Tibial nerve (tissue), 4 donors: ENCODE measurements around the gene LTBP1. TPM values are rescaled to one million over a fixed set of nuclear protein-coding genes. Genes with fewer than 3 reads are reported as not detected.
"Not testable (repeated sequence)": the region's sequence is repeated elsewhere in the genome, so short reads cannot be mapped to it uniquely, and the experiment has no call there.

ENCODE experiments used
- DNase-seq, 2 donors: peaks; one replicate each; pipeline ENCODE4 v3.0.0-alpha.2; 2019; ENCODE audit warnings: low spot score in 2 of 2
- H3K27ac ChIP-seq, 4 donors: fragments of 200-600 bp; sonication (generic) in 3 of 4; one replicate each; pipeline ENCODE4 v1.5.1; 2017 to 2019; ENCODE audit warnings: mild to moderate bottlenecking in 1 of 4
- H3K27me3 ChIP-seq, 2 donors: fragments of 200-600 bp; sonication (generic) in 1 of 2; one replicate each; pipeline versions ENCODE4 v1.5.1 to v1.6.0; 2017 to 2019
- H3K36me3 ChIP-seq, 3 donors: fragments of 200-600 bp; sonication (generic); one replicate each; pipeline ENCODE4 v1.5.1; 2018 to 2019
- H3K4me1 ChIP-seq, 4 donors: fragments of 200-600 bp; sonication (generic) in 3 of 4; one replicate each; pipeline ENCODE4 v1.5.1; 2017 to 2019
- H3K4me3 ChIP-seq, 4 donors: fragments of 200-600 bp; sonication (generic) in 3 of 4; one replicate each; pipeline ENCODE4 v1.5.1; 2017 to 2019; ENCODE audit warnings: mild to moderate bottlenecking in 1 of 4, moderate library complexity in 1 of 4
- H3K9me3 ChIP-seq, 4 donors: fragments of 200-600 bp; sonication (generic) in 3 of 4; one replicate each; pipeline ENCODE4 v1.5.1; 2017 to 2019
- EP300 ChIP-seq, 2 donors: sonication (generic); formaldehyde crosslinking; IDR thresholded peaks; one replicate each; pipeline ENCODE4 v1.6.1; 2017; ENCODE audit warnings: antibody characterized with exemption in 2 of 2, mild to moderate bottlenecking in 1 of 2
- POLR2A ChIP-seq, 2 donors: fragments of 450-650 bp; IDR thresholded peaks; one replicate each; pipeline ENCODE4 v1.6.1; 2017; ENCODE audit warnings: antibody characterized with exemption in 2 of 2, mild to moderate bottlenecking in 2 of 2, moderate library complexity in 2 of 2
- WGBS, 2 donors: methylation state at CpG; one replicate each; pipeline ENCODE4 v1.1.5; 2018; 5-methylcytosine and 5-hydroxymethylcytosine counted together
- total RNA-seq, 4 donors: library from RNA; depleted of rRNA; stranded (reverse); fragments of >200 nt; gene quantifications; one replicate each; pipeline ENCODE4 v1.1.0, GENCODE V29; 2016
- TF ChIP-seq, protein P1 (sequence below), 5 experiments: fragments of 200-600 bp in 3 of 5; fragments of 450-650 bp in 2 of 5; sonication (generic) in 3 of 5; IDR thresholded peaks; one replicate each; pipeline ENCODE4 v1.5.1; 2016 to 2019; ENCODE audit warnings: antibody characterized with exemption in 5 of 5, mild to moderate bottlenecking in 3 of 5, moderate library complexity in 2 of 5

The LTBP1 gene
- total RNA-seq, 4 donors from 2014 or later, result 29.4 to 89.8 (median 50.6) TPM

DNA sequence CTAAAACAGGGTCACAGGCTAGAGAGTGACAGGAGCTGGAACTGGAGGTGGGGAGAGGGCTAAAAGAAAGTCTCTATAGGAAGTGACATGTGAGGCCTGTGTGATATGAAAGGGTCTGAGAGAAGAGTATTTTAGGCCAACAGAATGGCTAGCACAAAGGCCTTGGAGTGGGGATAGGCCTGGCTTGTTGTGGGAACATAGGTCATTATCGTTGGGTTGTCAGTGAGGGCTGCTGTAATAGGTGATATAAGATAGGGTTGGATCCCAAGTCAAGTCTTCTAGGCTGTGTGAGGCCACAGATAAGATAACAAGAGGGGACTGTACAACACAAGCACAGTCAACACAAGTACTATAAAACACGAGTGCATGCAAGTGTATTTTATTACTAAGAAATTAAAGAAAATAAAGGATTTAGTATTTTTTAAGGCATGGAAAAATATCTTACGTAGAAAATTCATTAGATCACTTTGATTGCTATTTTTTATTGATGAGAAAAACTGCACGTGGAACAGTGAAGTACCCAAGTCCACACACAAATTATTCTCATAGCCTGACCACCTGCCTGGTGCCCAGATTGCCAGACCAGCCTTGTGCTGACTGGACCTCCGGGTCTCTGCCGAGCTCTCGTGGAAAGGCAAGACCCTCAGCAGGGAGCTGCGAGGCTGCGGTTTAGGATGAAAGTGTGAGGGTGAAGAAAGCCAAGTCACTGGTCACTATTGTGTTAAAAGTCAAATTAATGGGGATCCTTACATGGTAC is 14.1 kb downstream of the LTBP1 start:
- TF ChIP-seq POLR2A (IDR thresholded peaks at IDR 0.05) (no peak), EP300 (IDR thresholded peaks at IDR 0.05) (no peak)
- TF ChIP-seq, protein P1, sequence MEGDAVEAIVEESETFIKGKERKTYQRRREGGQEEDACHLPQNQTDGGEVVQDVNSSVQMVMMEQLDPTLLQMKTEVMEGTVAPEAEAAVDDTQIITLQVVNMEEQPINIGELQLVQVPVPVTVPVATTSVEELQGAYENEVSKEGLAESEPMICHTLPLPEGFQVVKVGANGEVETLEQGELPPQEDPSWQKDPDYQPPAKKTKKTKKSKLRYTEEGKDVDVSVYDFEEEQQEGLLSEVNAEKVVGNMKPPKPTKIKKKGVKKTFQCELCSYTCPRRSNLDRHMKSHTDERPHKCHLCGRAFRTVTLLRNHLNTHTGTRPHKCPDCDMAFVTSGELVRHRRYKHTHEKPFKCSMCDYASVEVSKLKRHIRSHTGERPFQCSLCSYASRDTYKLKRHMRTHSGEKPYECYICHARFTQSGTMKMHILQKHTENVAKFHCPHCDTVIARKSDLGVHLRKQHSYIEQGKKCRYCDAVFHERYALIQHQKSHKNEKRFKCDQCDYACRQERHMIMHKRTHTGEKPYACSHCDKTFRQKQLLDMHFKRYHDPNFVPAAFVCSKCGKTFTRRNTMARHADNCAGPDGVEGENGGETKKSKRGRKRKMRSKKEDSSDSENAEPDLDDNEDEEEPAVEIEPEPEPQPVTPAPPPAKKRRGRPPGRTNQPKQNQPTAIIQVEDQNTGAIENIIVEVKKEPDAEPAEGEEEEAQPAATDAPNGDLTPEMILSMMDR (IDR thresholded peaks at IDR 0.05), result no peak

DNA sequence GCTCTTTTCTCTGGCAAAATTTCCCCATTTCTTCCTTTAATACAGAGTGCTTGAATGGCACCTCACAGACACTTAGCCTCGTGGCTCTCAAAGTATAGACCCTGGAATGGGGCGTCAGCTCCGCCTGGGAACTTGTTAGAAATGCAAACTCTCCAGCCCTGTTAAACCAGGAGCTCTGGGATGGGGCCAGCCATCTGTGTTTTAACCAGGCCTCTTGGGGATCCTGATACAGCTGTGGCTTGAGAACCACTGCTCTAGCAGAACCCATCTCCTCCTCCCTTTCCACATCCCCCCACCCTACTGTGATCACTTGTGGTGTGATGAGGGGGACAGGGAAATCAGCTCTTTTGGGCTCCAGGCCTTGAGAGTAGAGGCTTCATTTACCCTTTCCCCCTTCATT is 15.9 kb downstream of the LTBP1 start:
- 43 to 50% methylated on average over 3 of the region's 3 CpGs for WGBS, 2 donors
- DNase-seq, result no peak

More for the DNA sequence above, 14.1 kb downstream of the LTBP1 start:
- no peak overlapping the region for H3K27ac ChIP-seq
- no peak for DNase-seq
- H3K27me3 ChIP-seq, result no peaks in the 10 kb centered on the region
- 95% methylated on average over 9 of the region's 9 CpGs for WGBS, 2 donors
- peaks cover 0 to 6% (median 0%) of the 10 kb centered on the region in 4 donors for H3K4me1 ChIP-seq
- no peaks in the 10 kb centered on the region for H3K9me3 ChIP-seq
- no peak overlapping the region for H3K4me3 ChIP-seq
- no peaks in the 10 kb centered on the region for H3K36me3 ChIP-seq

DNA sequence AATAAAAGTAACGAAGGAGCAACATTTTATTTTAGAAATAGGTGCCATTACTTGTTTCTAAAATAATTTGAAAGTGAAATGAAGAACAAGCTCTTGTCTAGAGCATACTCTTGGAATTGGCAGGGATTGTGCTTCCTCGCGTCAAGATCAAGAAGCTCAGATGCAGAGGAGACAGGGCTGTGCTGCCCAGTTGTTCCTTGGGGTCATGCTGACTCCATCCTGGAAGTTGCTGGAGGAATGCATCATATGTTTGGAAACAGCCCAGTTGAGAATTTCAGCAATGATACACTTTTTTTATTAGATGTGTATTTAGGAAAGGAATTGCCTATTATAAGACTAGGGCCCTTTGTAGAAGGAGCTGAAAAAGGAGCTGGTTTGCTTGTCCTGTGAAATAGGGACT is 17.2 kb downstream of the LTBP1 start:
- no peak overlapping the region for H3K27ac ChIP-seq

More for the DNA sequence above, 15.9 kb downstream of the LTBP1 start:
- Histone ChIP-seq H3K9me3 (no peaks in the 10 kb centered on the region), H3K4me3 (no peak overlapping the region), H3K27ac (no peak overlapping the region), H3K4me1 (peaks cover 0 to 10% (median 0%) of the 10 kb centered on the region in 4 donors), H3K27me3 (no peaks in the 10 kb centered on the region), H3K36me3 (no peaks in the 10 kb centered on the region)
- TF ChIP-seq, protein P1 (IDR thresholded peaks at IDR 0.05), result no peak
- TF ChIP-seq EP300 (IDR thresholded peaks at IDR 0.05) (no peak), POLR2A (IDR thresholded peaks at IDR 0.05) (no peak)

DNA sequence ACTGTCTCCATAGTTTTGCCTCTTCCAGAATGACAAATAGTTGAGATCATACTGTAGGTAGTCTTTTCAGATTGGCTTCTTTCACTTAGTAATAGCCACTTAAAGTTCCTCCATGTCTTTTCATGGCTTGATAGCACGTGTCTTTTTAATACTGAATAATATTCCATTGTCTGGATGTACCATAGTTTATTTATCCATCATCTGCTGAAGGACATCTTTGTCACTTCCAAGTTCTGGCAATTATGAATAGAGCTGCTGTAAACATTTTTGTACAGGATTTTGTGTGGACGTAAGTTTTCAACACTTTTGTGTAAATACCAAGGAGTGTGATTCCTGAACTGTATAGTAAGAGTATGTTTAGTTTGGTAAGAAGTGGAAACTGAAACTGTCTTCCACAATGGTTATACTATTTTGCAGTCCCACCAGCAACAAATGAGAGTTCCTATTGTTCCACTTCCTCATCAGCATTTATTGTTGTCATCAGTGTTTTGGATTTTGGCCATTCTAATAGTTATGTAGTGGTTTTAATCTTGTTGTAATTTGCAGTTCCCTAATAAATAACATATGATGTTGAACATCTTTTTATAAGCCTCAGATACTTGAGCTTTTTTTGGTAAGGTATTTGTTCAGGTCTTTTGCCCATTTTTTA is 18.9 kb downstream of the LTBP1 start:
- H3K4me3 ChIP-seq, result no peak overlapping the region
- no peak for DNase-seq
- TF ChIP-seq, protein P1 (IDR thresholded peaks at IDR 0.05), result no peak
- TF ChIP-seq EP300 (IDR thresholded peaks at IDR 0.05) (no peak), POLR2A (IDR thresholded peaks at IDR 0.05) (no peak)
- H3K4me1 ChIP-seq, result peaks cover 0 to 10% (median 0%) of the 10 kb centered on the region in 4 donors
- no peaks in the 10 kb centered on the region for H3K9me3 ChIP-seq
- H3K36me3 ChIP-seq, result no peaks in the 10 kb centered on the region
- no peak overlapping the region for H3K27ac ChIP-seq
- H3K27me3 ChIP-seq, result no peaks in the 10 kb centered on the region
- WGBS, 2 donors, result 49 to 54% methylated on average over 2 of the region's 2 CpGs

More for the DNA sequence above, 17.2 kb downstream of the LTBP1 start:
- no peak for DNase-seq
- H3K4me3 ChIP-seq, result no peak overlapping the region
- H3K9me3 ChIP-seq, result no peaks in the 10 kb centered on the region
- no peaks in the 10 kb centered on the region for H3K36me3 ChIP-seq
- TF ChIP-seq POLR2A (IDR thresholded peaks at IDR 0.05), result no peak
- H3K27me3 ChIP-seq, result no peaks in the 10 kb centered on the region
- peaks cover 0 to 10% (median 0%) of the 10 kb centered on the region in 4 donors for H3K4me1 ChIP-seq
- 56 to 73% methylated on average over 3 of the region's 3 CpGs for WGBS, 2 donors

DNA sequence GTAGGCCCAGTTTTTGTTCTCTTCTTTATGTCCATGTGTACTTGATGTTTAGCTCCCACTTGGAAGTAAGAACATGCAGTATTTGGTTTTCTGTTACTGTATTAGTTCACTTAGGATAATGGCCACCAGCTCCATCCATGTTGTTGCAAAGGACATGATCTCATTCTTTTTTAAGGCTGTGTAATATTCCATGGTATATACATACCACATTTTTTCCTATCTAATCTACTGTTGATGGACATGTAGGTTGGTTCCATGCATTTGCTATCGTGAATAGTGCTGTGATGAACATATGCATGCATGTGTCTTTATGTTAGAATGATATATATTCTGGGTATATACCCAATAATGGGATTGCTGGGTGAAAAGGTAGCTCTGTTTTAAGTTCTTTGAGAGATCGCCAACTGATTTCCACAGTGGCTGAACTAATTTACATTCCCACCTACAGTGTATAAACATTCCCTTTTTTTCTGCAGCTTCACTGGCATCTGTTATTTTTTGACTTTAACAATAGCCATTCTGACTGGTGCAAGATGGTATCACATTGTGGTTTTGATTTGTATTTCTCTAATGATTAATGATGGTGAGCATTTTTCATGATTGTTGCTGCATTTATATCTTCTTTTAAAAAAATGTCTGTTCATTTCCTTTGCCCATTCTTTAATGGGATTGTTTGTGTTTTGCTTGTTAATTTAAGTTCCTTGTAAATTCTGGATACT is 22.9 kb downstream of the LTBP1 start:
- WGBS, 2 donors, result 73 to 100% methylated on average over 2 of the region's 2 CpGs
- H3K36me3 ChIP-seq, result no peaks in the 10 kb centered on the region
- no peak overlapping the region for H3K27ac ChIP-seq
- TF ChIP-seq POLR2A (IDR thresholded peaks at IDR 0.05), result no peak
- no peak for TF ChIP-seq EP300 (IDR thresholded peaks at IDR 0.05)
- TF ChIP-seq, protein P1 (IDR thresholded peaks at IDR 0.05), result no peak
- H3K27me3 ChIP-seq, result no peaks in the 10 kb centered on the region
- H3K4me1 ChIP-seq, result peaks cover 0 to 6% (median 0%) of the 10 kb centered on the region in 4 donors
- H3K4me3 ChIP-seq, result no peak overlapping the region
- DNase-seq, result no peak
- H3K9me3 ChIP-seq, result no peaks in the 10 kb centered on the region

DNA sequence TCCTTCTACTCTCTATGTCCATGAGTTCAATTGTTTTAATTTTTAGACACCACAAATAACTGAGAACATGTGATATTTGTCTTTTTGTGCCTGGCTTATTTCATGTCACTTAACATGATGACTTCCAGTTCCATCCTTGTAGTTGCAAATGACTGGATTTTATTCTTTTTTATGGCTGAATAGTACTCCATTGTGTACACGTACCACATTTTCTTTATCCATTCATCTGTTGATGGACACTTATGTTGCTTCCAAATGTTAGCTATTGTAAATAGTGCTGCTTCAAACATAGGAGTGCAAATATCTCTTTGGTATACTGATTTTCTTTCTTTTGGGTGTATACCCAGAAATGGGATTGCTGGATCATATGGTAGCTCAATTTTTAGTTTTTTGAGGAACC is 27.0 kb downstream of the LTBP1 start:
- H3K27ac ChIP-seq, DNase-seq, H3K36me3 ChIP-seq, H3K27me3 ChIP-seq, H3K4me3 ChIP-seq, H3K4me1 ChIP-seq, H3K9me3 ChIP-seq: not testable (repeated sequence)
- 89 to 94% methylated on average over 1 of the region's 1 CpG for WGBS, 2 donors
